Adrenal gland (tissue), 12 donors: Measurements from ENCODE around the gene LTB4R. TPM values are rescaled to one million over a fixed set of nuclear protein-coding genes. Genes with fewer than 3 reads are reported as not detected.

ENCODE experiments used
- DNase-seq, 7 donors: peaks; one replicate each; pipeline ENCODE4 v3.0.0-alpha.2; 2019 to 2020
- H3K27ac ChIP-seq, 5 donors: fragments of 200-600 bp; sonication (generic) in 4 of 5; 1 replicate in 3 of 5; 2 replicates in 2 of 5; pipeline versions ENCODE4 v1.5.1 to v1.8.0; 2016 to 2020; ENCODE audit warnings: mild to moderate bottlenecking in 1 of 5
- H3K27me3 ChIP-seq: fragments of 200-600 bp; 2 replicates; pipeline ENCODE4 v1.8.0; 2021
- H3K36me3 ChIP-seq, 2 donors: fragments of 200-600 bp; replicated peaks in 1 of 2; 1 replicate in 1 of 2; 2 replicates in 1 of 2; pipeline versions ENCODE4 v1.5.1 to v1.8.0; 2018 to 2022
- H3K4me1 ChIP-seq, 2 donors: fragments of 200-600 bp; replicated peaks in 1 of 2; 1 replicate in 1 of 2; 2 replicates in 1 of 2; pipeline versions ENCODE4 v1.5.1 to v1.8.0; 2018 to 2021
- H3K4me3 ChIP-seq, 4 donors: fragments of 200-600 bp; sonication (generic) in 3 of 4; one replicate each; pipeline ENCODE4 v1.5.1; 2016 to 2018
- H3K9me3 ChIP-seq, 3 donors: fragments of 200-600 bp; sonication (generic) in 1 of 3; replicated peaks in 1 of 3; 1 replicate in 2 of 3; 2 replicates in 1 of 3; pipeline versions ENCODE4 v1.5.1 to v1.8.0; 2016 to 2021
- CTCF ChIP-seq, 6 experiments: fragments of 450-650 bp in 4 of 6; fragments of 200-600 bp in 2 of 6; sonication (generic) in 1 of 6; IDR thresholded peaks; 1 replicate in 5 of 6; 2 replicates in 1 of 6; pipeline versions ENCODE4 v1.5.1 to v1.8.0; 2016 to 2021; ENCODE audit warnings: antibody characterized with exemption in 6 of 6, mild to moderate bottlenecking in 2 of 6, moderate library complexity in 1 of 6
- POLR2A ChIP-seq, 2 donors: fragments of 450-650 bp; IDR thresholded peaks; one replicate each; pipeline ENCODE4 v1.6.1; 2017; ENCODE audit warnings: antibody characterized with exemption in 2 of 2, mild to moderate bottlenecking in 2 of 2, moderate library complexity in 1 of 2
- whole genome bisulfite sequencing, 4 donors: extraction: QIAGEN DNeasy Blood & Tissue Kit in 2 of 4; methylation state at CpG; one replicate each; pipeline versions ENCODE4 v1.1.5 to v1.1.7; 2013 to 2017; 5-methylcytosine and 5-hydroxymethylcytosine counted together
- intact Hi-C, 2 donors: fragments of 100-400 bp; cut with DNase I; formaldehyde crosslinking; loops; one replicate each; pipeline versions ENCODE4 v1.14.1 to v1.15.0; 2022 to 2023
- polyA plus RNA-seq, 3 donors: library from polyadenylated mRNA; stranded (reverse); fragments of 200-250 nt in 2 of 3; fragments of 350-450 nt in 1 of 3; fragmentation: Illumina TruSeq in 1 of 3; extraction: RNeasy Lipid Tissue Mini Kit (QIAGEN cat#74804) in 1 of 3; gene quantifications; one replicate each; pipeline ENCODE4 v1.2.3, GENCODE V29; 2013 to 2014
- total RNA-seq, 9 donors: library from RNA; depleted of rRNA in 4 of 9; stranded (reverse); fragments of >200 nt in 4 of 9; fragments of 120-200 nt in 1 of 9; fragmentation: NEBNext Ultra II Directional in 1 of 9; extraction: Animal tissue kit (Norgen Biotek cat#: 25700) in 1 of 9; gene quantifications; one replicate each; pipeline versions ENCODE4 v1.1.0 to v1.2.4, GENCODE V29; 2013 to 2023
- donor health status: healthy with polysubstance abuse.
- donor health status: Bipolar disorder and iron deficiency.
- donor health status: DM: yes; HTN: yes; CAD: no.
- donor health status: DM: no; HTN: no; CAD: no.
- donor health status: DM: no; HTN: no; CAD: no.
- donor health status: DM: yes; HTN: yes; CAD: no.

Gene LTB4R
- total and polyA plus RNA-seq, 12 donors, result 1.4 to 30.2 (median 11.6) TPM

- no peak overlapping the region for H3K4me3 ChIP-seq
- TF ChIP-seq CTCF (IDR thresholded peaks at IDR 0.05) (no peak), POLR2A (IDR thresholded peaks at IDR 0.05) (no peak)
- H3K27me3 ChIP-seq, result no peaks in the 10 kb centered on the region
- no peaks in the 10 kb centered on the region for H3K9me3 ChIP-seq
- H3K27ac ChIP-seq, result peak overlapping the region in 3 of 5 donors; percentile 84 to 94 (median 86)
- H3K4me1 ChIP-seq, result peaks cover 11 to 27% of the 10 kb centered on the region in 2 donors
- WGBS, 4 donors, result 59 to 80% (median 78%) methylated on average over 1 of the region's 1 CpG
- intact Hi-C loops, result loop anchor here (5.0 kb wide), 2 partner anchors 52 to 67 kb away; no protein-coding TSS in a partner anchor
- no peaks in the 10 kb centered on the region for H3K36me3 ChIP-seq
- peak in 1 of 7 donors; percentile 24 for DNase-seq
Observed at GRCh38 chr14:24364841-24365240, 53.5 kb downstream of the LTB4R start.

GRCh38 chr14:24365600-24366412, 54.5 kb downstream of the LTB4R start:
- Histone ChIP-seq H3K9me3 (no peaks in the 10 kb centered on the region), H3K27me3 (no peaks in the 10 kb centered on the region), H3K27ac (peak overlapping the region; percentile 84 to 97 (median 88)), H3K4me3 (peak overlapping the region in 1 of 4 donors; percentile 83), H3K4me1 (peaks cover 11 to 27% of the 10 kb centered on the region in 2 donors), H3K36me3 (no peaks in the 10 kb centered on the region)
- intact Hi-C loops, result loop anchor here (5.0 kb wide), 2 partner anchors 51 to 66 kb away; no protein-coding TSS in a partner anchor
- peak; percentile 81 to 95 (median 92) for DNase-seq
- WGBS, 4 donors, result 3 to 7% (median 4%) methylated on average over 24 to 28 of the region's 28 CpGs
- TF ChIP-seq CTCF (IDR thresholded peaks at IDR 0.05), result peak; percentile 67 to 98 (median 92)
- peak in 1 of 2 donors; percentile 30 for TF ChIP-seq POLR2A (IDR thresholded peaks at IDR 0.05)

- intact Hi-C loops, result loop anchor here (5.0 kb wide), 2 partner anchors 51 to 66 kb away; no protein-coding TSS in a partner anchor
- Histone ChIP-seq H3K9me3 (no peaks in the 10 kb centered on the region), H3K36me3 (no peaks in the 10 kb centered on the region), H3K27ac (peak overlapping the region; percentile 84 to 97 (median 88)), H3K27me3 (no peaks in the 10 kb centered on the region), H3K4me1 (peaks cover 11 to 27% of the 10 kb centered on the region in 2 donors), H3K4me3 (peak overlapping the region in 2 of 4 donors; percentile 56 to 83)
- 1 to 2% (median 1%) methylated on average over 16 of the region's 16 CpGs for WGBS, 4 donors
- TF ChIP-seq POLR2A (IDR thresholded peaks at IDR 0.05) (no peak), CTCF (IDR thresholded peaks at IDR 0.05) (no peak)
- no peak for DNase-seq
Observed at GRCh38 chr14:24366413-24366720, 55.1 kb downstream of the LTB4R start.

- H3K27ac ChIP-seq, result peak overlapping the region; percentile 84 to 97 (median 88)
- H3K4me3 ChIP-seq, result peak overlapping the region in 2 of 4 donors; percentile 56 to 83
- peak; percentile 89 to 92 (median 91) for DNase-seq
- peaks cover 11 to 27% of the 10 kb centered on the region in 2 donors for H3K4me1 ChIP-seq
- 0 to 3% (median 1%) methylated on average over 23 to 40 of the region's 40 CpGs for WGBS, 4 donors
- no peaks in the 10 kb centered on the region for H3K9me3 ChIP-seq
- intact Hi-C loops, result loop anchor here (5.0 kb wide), 2 partner anchors 50 to 65 kb away; no protein-coding TSS in a partner anchor
- TF ChIP-seq POLR2A (IDR thresholded peaks at IDR 0.05), result peak in 1 of 2 donors; percentile 73
- peak in 1 of 6 experiments; percentile 3 for TF ChIP-seq CTCF (IDR thresholded peaks at IDR 0.05)
- H3K27me3 ChIP-seq, result no peaks in the 10 kb centered on the region
- no peaks in the 10 kb centered on the region for H3K36me3 ChIP-seq
Observed at GRCh38 chr14:24366721-24367513, 55.6 kb downstream of the LTB4R start.
